SK-N-SH (cell line): ENCODE measurements around the gene PGM5.

Experiments used
- FOXM1 ChIP-seq: IDR thresholded peaks from 2 replicates; pipeline ENCODE4 v1.4.0; 2012; ENCODE audit warnings: low read depth, mild to moderate bottlenecking
- MAX ChIP-seq: IDR thresholded peaks from 2 replicates; pipeline ENCODE4 v1.4.0; 2012; ENCODE audit warnings: low read depth
- TF ChIP-seq, protein P1 (sequence below): fragments of 200-600 bp; sonication (generic); IDR thresholded peaks from 2 replicates; pipeline ENCODE4 v1.6.1; 2017; ENCODE audit warnings: antibody characterized with exemption, mild to moderate bottlenecking, moderate library complexity

DNA sequence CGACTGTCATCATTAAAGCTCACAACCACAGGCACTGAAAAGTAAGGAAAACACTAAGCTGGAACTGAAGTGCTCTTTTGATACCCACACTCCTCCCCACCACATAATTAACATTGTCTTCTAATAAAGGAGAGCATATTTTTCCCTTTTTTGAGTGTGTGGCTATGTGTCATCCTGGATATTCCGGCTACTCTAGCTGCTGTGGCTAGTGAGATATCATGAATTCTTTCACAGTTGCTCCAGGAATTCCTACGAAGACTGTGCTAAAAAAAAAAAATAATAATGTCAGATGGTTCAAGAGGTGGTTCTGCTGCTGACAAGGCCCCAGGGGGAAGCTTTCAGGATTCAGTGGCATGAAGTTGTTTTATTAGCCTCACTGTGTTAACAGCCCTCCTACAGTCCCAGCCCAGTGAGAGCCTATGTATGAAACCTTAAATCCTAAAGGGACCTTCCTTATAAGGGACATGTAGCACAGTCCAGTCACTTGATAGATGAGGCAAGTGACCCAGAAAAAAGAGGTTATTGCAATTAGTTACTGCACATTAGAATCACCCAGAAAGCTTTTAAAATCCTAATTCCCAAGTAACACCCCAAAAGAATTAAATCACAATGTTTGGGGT, 137.7 kb downstream of the PGM5 start:
- TF ChIP-seq, protein P1, sequence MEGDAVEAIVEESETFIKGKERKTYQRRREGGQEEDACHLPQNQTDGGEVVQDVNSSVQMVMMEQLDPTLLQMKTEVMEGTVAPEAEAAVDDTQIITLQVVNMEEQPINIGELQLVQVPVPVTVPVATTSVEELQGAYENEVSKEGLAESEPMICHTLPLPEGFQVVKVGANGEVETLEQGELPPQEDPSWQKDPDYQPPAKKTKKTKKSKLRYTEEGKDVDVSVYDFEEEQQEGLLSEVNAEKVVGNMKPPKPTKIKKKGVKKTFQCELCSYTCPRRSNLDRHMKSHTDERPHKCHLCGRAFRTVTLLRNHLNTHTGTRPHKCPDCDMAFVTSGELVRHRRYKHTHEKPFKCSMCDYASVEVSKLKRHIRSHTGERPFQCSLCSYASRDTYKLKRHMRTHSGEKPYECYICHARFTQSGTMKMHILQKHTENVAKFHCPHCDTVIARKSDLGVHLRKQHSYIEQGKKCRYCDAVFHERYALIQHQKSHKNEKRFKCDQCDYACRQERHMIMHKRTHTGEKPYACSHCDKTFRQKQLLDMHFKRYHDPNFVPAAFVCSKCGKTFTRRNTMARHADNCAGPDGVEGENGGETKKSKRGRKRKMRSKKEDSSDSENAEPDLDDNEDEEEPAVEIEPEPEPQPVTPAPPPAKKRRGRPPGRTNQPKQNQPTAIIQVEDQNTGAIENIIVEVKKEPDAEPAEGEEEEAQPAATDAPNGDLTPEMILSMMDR: no peak
- no peak for TF ChIP-seq MAX
- no peak for TF ChIP-seq FOXM1
